NCI-H2029 treated with DMSO at 0.1 percent for 48 hours (cell line): ENCODE measurements around the gene LETMD1.
"Not testable (repeated sequence)": the region's sequence is repeated elsewhere in the genome, so short reads cannot be mapped to it uniquely, and the experiment has no call there.

ENCODE experiments used
- DNase-seq: peaks from one replicate; lab custom pipeline; 2025; lab: John Stamatoyannopoulos, UW

LETMD1 gene

DNA sequence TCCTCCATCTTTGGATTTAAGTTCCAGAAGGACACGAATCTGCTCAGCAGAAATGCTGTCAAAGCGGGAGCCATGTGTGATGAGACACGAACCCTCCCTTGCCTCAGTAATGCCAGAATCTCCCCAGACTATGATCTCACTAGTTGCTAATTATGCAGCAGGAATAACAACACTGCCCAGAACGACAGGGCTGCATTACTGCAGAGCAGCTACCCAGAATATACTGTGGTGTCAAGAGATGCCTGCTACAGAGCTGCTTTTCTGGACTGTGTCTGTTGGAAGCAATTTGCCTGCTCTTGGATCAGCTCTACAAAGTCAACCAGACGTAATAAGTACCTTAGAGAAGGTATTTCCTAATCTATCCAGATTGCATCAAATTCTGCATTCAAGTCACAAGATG lies 29.8 kb downstream of the LETMD1 start:
- DNase-seq, result no peak

DNA sequence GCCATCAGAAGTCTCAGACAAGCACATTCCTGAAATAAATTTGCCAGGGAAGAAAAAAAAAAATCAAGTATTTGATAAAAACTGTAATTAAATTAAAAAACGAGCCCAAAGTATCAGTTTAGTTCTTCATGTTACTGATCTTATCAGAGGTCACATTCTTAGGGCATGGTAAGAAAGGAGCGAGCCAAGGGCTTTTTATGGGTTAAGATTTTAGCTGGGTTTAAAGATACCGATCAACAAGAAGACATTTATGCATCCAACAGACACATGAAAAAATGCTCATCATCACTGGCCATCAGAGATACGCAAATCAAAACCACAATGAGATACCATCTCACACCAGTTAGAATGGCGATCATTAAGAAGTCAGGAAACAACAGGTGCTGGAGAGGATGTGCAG lies 30.2 kb downstream of the LETMD1 start:
- DNase-seq, result not testable (repeated sequence)

DNA sequence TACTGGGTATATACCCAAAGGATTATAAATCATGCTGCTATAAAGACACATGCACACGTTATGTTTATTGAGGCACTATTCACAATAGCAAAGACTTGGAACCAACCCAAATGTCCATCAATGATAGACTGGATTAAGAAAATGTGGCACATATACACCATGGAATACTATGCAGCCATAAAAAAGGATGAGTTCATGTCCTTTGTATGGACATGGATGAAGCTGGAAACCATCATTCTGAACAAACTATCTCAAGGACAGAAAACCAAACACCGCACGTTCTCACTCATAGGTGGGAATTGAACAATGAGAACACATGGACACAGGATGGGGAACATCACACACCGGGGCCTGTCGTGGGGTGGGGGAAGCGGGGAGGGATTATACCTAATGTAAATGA lies 30.7 kb downstream of the LETMD1 start:
- not testable (repeated sequence) for DNase-seq

DNA sequence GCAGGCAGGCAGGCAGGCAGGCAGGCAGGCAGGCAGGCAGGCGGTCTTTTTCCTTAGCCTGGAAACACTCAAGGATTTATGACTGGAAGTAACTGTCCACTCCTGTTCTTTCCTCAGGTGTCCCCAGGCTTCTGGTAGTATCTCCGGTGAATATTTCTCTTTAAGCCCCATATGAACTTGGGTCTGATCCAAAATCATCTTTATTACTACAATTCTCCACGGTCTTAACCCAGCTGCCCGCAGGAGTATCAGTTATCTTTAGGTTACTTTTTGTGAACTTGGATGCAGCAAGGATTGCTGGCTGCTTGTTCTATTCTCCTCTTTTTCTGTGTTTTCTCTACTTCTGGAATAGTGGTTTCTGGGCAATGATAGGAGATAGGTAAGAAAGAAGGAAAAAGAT lies 32.0 kb downstream of the LETMD1 start:
- DNase-seq, result no peak

DNA sequence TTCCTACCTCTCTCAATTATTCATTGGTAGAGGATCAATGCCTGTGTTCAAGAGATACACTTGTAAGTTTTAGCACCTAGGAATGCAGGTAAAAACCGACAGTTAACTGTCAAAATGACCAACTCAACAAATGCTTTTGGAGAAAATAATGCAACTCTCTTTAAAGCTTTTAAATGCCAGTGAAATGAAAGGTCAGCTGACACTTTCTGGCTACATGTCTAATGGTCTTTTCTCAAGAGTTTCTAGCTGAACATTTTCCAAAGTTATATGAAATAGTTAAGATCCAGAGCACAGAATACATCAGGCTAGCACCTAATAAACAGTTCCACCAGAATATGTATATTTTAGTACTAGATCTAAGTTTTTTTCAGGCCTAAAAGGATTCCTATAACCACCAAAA lies 33.3 kb downstream of the LETMD1 start:
- DNase-seq, result no peak

DNA sequence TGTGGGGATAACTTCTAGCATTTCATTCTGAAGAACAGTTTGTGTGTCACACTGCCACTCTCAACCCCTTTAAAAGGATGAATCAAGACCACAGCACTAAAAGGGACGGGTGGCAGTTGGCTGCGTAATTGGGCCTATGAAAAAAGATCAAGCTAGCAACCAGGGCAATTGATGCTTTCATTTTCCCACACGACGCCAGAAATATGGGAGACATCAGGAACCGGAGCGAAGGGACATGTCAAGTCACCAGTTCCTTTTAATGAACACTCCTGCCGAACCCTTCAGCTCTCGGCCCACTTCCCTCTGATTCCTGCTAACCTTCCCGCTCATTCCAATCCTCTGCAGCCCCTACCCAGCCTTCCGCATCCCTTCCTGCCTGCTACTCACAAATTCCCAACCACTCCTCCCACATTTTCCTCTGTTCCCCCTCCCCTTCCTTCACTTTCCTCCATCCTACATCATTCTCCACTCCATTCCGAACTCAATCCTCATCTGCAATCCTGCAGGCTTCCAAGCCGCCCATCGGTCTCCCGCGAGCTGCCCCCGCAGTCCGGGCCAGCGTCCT lies 34.5 kb downstream of the LETMD1 start:
- no peak for DNase-seq

DNA sequence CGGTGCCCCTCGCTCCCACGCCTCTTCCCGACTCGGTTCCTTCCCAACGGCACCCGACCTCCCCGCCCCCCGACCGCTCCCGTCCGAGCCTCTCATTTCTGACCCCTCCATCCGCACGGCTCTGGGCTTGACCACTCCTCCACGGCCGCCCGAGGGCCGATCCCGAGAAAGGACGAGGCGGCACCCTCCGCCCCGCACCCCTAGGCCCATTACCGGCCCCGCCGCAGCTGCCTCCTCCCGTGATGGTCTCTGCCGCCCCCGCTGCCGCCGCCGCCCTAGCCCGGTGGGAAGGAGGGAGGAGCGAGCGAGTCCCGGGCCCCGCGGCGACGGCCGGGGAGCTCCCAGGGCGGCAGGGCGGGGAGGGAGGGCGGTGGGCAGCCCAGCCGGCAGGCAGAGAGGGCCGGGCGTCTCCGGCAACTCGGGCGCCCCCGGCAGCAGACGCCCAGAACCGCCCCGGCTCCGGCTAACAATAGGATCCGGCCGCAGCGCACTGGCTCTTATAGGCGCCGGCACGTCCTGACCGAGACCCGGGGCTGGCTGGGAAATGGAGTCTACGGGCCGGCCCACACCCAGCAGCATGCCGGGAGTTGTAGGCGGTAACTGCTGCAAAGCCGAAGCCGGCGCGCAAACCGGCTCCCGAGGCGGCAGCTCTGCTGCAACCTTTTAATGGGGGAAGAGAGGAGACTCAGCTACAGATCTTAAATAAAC lies 35.2 kb downstream of the LETMD1 start, which contains the start of gene CSRNP2:
Gene CSRNP2 (minus strand): TSS at position 471 of the 708 bp plus-strand sequence. CDS start 7,035 bp downstream, outside the sequence.
- DNase-seq, result peak; percentile 78

DNA sequence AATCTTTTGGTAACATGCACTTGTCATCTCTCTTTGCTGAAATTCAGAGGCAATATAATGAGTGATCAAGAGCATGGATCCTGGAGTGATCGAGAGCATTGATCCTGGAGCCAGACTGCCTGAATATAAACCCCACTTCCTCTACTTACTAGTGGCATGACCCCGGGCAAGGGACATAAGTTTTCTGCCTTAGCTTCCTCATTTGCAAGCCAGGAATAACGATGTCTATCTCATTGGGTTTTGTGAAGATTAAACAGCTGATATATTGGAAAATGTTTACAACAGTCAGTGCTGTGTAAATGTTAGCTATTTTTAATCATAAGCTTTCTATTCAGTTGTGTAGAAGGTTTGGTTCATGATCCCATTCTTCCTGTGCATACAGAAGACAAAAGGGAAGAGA lies 37.6 kb downstream of the LETMD1 start:
- DNase-seq, result no peak

DNA sequence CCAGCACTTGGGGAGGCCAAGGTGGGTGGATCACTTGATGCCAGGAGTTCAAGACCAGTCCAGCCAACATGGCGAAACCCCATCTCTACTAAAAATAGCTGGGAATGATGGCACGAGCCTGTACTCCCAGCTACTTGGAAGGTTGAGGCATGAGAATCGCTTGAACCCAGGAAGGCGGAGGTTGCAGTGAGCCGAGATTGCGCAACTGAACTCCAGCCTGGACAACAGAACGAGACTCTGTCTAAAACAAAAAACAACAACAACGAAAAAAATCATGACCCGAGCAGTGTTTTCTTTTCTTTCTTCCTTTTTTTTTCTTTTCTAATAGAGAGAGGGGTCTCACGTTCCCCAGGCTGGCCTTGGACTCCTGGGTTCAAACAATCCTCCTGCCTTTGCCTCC lies 38.8 kb downstream of the LETMD1 start:
- DNase-seq, result no peak

DNA sequence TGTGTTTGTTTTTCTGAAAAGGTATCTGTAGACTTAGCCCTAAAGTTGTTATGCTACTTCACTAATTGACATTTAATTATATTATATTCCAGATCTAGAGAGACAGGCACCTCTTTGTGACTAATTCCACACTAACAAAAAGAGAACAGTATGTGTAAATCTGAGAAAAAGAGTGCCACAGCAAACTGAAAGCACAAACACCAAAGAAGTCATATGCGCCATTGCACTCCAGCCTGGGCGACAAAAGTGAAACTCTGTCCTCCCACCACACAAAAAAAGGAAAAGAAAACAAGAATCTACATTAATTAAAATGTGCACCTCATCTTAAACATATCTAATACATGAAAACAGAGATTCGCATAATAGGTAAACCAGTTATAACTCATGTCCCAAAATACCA lies 39.7 kb downstream of the LETMD1 start:
- no peak for DNase-seq

DNA sequence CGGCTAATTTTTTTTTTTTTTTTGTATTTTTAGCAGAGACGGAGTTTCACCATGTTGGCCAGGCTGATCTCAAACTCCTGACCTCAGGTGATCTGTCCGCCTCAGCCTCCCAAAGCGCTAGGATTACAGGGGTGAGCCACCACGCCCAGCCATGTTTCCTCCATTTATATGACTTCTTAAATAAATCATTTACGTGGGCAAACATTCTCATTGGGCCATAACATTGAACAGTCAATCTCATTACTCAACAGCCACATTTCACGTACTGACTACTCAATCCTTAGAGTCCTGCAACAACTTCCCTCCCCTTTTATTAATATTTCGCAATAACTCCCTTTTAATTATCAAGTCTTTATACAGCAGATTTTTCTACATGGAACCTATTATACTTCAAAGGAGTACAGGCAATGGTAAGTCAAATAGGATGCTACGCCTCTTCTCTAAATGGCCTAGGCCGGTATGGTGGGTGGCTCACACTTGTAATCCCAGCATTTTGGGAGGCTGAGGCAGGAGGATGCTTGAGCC lies 42.6 kb downstream of the LETMD1 start:
- DNase-seq, result no peak

DNA sequence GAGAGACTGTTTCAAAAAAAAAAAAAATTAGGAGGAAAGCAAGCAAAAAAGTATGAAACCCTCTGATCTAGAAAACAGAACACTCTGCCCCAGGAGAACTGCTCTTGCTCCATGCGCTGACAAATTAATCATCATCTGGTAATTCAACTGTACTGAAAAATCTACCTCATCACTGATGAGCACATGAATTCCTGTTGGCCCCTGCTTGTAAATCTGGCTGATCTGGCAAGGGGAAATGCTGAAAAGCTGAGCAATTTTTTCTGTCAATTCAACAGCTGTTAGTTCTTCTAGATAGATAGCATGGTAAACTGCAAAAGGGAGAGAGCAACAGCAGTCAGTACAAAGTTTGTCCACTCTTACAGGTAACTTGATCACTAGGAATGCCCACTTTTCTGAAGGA lies 50.5 kb downstream of the LETMD1 start:
- no peak for DNase-seq

DNA sequence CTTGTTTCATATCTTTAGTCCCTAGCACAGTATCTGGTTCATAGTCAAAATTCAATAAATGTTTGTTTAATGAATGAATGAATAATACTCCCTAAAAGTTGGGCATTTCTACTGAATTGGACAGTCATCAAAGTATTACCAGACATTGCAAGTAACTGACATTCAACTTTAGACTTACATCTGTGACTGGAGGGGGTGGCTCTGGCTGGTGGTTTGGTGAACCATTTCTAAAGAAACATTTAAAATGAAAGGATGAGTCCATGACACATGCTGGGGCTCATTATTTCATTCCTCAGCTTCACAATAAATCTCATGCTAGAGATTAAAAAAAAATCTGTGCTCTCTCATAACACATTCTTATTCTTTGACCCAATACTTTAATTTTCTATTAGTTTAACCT lies 55.9 kb downstream of the LETMD1 start:
- no peak for DNase-seq

DNA sequence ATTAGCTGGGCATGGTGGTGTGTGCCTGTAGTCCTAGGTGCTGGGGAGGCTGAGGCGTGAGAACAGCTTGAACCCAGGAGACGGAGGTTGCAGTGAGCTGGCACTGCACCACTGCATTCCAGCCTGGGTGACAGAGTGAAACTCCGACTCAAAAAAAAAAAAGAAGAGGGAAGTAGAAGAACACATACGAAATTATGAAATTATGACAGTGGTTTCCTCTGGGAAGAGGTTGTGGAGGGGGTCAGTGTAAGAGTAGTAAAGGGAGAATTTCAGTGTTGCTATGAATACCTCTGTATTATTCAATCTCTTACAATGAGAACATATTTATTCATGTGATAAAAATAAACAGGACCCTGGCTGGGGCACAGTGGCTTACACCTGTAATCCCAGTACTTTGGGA lies 60.0 kb downstream of the LETMD1 start:
- DNase-seq, result no peak
